ENCODE measurements around the gene EARS2.
"Not testable (repeated sequence)": the region's sequence is repeated elsewhere in the genome, so short reads cannot be mapped to it uniquely, and the experiment has no call there.

The EARS2 gene

GRCh38 chr16:23561586-23561985, 4.4 kb upstream of the EARS2 start:
- Mint-ChIP-seq H3K27me3 (no peaks in the 10 kb centered on the region), H3K9me3 (no peaks in the 10 kb centered on the region), H3K27ac (ENCODE audit: low read depth) (no peak overlapping the region), H3K4me1 (peaks cover 16% of the 10 kb centered on the region), H3K4me3 (no peak overlapping the region), H3K36me3 (ENCODE audit: insufficient read depth) (peaks cover 51% of the 10 kb centered on the region)
- DNase-seq (ENCODE audit: low spot score in 2 of 2): no peak
- ATAC-seq (replicated peaks; ENCODE audit: extremely low read depth, poor library complexity, severe bottlenecking): no peak

GRCh38 chr16:23557779-23558702, 891 bp upstream of the EARS2 start:
- Mint-ChIP-seq H3K9me3 (no peaks in the 10 kb centered on the region), H3K4me1 (peaks cover 22% of the 10 kb centered on the region), H3K4me3 (peak overlapping the region; percentile 95), H3K36me3 (ENCODE audit: insufficient read depth) (peaks cover 33% of the 10 kb centered on the region), H3K27ac (ENCODE audit: low read depth) (peak overlapping the region; percentile 90), H3K27me3 (no peaks in the 10 kb centered on the region)
- peak; percentile 4 for ATAC-seq (replicated peaks; ENCODE audit: extremely low read depth, poor library complexity, severe bottlenecking)
- DNase-seq (ENCODE audit: low spot score in 2 of 2): no peak

GRCh38 chr16:23554536-23554935, 2.6 kb downstream of the EARS2 start:
- no peak overlapping the region for H3K4me3 Mint-ChIP-seq
- H3K36me3 Mint-ChIP-seq (ENCODE audit: insufficient read depth): peaks cover 32% of the 10 kb centered on the region

GRCh38 chr16:23552161-23552560, 5.0 kb downstream of the EARS2 start:
- H3K27me3 Mint-ChIP-seq: no peaks in the 10 kb centered on the region

More at GRCh38 chr16:23554536-23554935, 2.6 kb downstream of the EARS2 start:
- ATAC-seq (replicated peaks; ENCODE audit: extremely low read depth, poor library complexity, severe bottlenecking) (no peak), DNase-seq (ENCODE audit: low spot score in 2 of 2) (no peak)
- no peaks in the 10 kb centered on the region for H3K9me3 Mint-ChIP-seq
- no peaks in the 10 kb centered on the region for H3K27me3 Mint-ChIP-seq
- H3K27ac Mint-ChIP-seq (ENCODE audit: low read depth): no peak overlapping the region
- H3K4me1 Mint-ChIP-seq: peaks cover 18% of the 10 kb centered on the region

DNA sequence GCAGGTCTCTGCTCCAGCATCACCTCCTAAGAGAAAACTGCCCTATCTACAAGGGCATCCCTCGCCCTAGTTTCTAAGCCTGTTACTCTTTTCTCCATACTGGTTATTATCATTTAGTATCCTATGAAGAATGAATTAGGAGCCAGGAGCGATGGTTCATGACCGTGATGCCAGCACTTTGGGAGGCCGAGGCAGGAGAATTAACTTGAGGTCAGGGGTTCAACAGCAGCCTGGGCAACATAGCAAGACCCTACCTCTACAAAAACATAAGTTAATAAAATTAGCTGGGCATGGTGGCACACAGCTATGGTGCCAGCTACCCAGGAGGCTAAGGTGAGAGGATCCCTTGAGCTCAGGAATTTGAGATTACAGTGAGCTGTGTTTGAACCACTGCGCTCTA, 7.2 kb downstream of the EARS2 start:
- no peak overlapping the region for H3K27ac Mint-ChIP-seq (ENCODE audit: low read depth)
- no peak overlapping the region for H3K4me3 Mint-ChIP-seq
- H3K4me1 Mint-ChIP-seq: no peaks in the 10 kb centered on the region
- no peak for ATAC-seq (replicated peaks; ENCODE audit: extremely low read depth, poor library complexity, severe bottlenecking)
- peaks cover 38% of the 10 kb centered on the region for H3K36me3 Mint-ChIP-seq (ENCODE audit: insufficient read depth)
- DNase-seq (ENCODE audit: low spot score in 2 of 2): no peak
- H3K27me3 Mint-ChIP-seq: no peaks in the 10 kb centered on the region
- no peaks in the 10 kb centered on the region for H3K9me3 Mint-ChIP-seq

More at GRCh38 chr16:23552161-23552560, 5.0 kb downstream of the EARS2 start:
- DNase-seq (ENCODE audit: low spot score in 2 of 2) (no peak), ATAC-seq (replicated peaks; ENCODE audit: extremely low read depth, poor library complexity, severe bottlenecking) (no peak)
- Mint-ChIP-seq H3K9me3 (no peaks in the 10 kb centered on the region), H3K4me3 (no peak overlapping the region), H3K4me1 (peaks cover 12% of the 10 kb centered on the region), H3K27ac (ENCODE audit: low read depth) (no peak overlapping the region), H3K36me3 (ENCODE audit: insufficient read depth) (peaks cover 37% of the 10 kb centered on the region)

DNA sequence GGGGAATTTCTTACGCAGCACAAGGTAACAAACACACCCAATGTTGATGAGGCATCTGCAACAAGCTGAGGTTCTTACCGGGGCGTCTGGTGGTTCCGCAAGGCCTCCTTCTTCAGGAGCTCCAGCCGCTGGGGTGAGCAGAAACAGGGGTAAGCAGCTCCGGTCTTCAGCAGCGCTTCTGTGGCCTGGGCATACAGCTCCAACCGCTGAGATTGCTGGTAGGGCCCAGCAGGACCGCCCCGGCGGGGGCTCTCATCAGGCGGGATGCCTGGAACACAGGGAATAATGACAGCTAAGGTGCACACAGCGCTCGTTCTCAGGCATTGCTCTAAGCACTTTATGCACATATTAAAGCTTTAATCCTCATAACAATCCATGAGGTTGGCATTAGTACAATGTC, 12.7 kb downstream of the EARS2 start:
- no peak for ATAC-seq (replicated peaks; ENCODE audit: extremely low read depth, poor library complexity, severe bottlenecking)
- no peak for DNase-seq (ENCODE audit: low spot score in 2 of 2)
- no peak overlapping the region for H3K4me3 Mint-ChIP-seq
- no peaks in the 10 kb centered on the region for H3K4me1 Mint-ChIP-seq
- H3K27me3 Mint-ChIP-seq: no peaks in the 10 kb centered on the region
- peaks cover 41% of the 10 kb centered on the region for H3K36me3 Mint-ChIP-seq (ENCODE audit: insufficient read depth)
- no peaks in the 10 kb centered on the region for H3K9me3 Mint-ChIP-seq
- H3K27ac Mint-ChIP-seq (ENCODE audit: low read depth): no peak overlapping the region

DNA sequence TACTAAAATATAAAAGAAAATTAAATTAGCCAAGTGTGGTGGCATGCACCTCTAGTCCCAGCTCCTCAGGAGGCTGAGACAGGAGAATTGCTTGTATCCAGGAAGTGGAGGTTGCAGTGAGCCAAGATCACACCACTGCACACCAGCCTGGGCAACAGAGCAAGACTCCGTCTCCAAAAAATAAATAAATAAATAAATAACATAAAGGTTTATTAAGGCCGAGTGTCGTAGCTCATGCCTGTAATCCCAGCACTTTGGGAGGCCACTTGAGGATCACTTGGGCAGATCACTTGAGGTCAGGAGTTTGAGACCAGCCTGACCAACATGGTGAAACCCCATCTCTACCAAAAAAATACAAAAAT, 16.4 kb downstream of the EARS2 start:
- not testable (repeated sequence) for H3K4me1 Mint-ChIP-seq; H3K27ac Mint-ChIP-seq (ENCODE audit: low read depth); H3K4me3 Mint-ChIP-seq; H3K27me3 Mint-ChIP-seq; ATAC-seq (replicated peaks; ENCODE audit: extremely low read depth, poor library complexity, severe bottlenecking); DNase-seq (ENCODE audit: low spot score in 2 of 2); H3K9me3 Mint-ChIP-seq
- H3K36me3 Mint-ChIP-seq (ENCODE audit: insufficient read depth): peaks cover 32% of the 10 kb centered on the region

- Mint-ChIP-seq H3K27ac (ENCODE audit: low read depth) (no peak overlapping the region), H3K36me3 (ENCODE audit: insufficient read depth) (peaks cover 32% of the 10 kb centered on the region), H3K27me3 (no peaks in the 10 kb centered on the region), H3K4me3 (no peak overlapping the region), H3K9me3 (no peaks in the 10 kb centered on the region), H3K4me1 (no peaks in the 10 kb centered on the region)
- DNase-seq (ENCODE audit: low spot score in 2 of 2) (no peak), ATAC-seq (replicated peaks; ENCODE audit: extremely low read depth, poor library complexity, severe bottlenecking) (no peak)
These were observed 16.9 kb downstream of the EARS2 start for GRCh38 chr16:23539984-23540816.

GRCh38 chr16:23538919-23539278, 18.3 kb downstream of the EARS2 start:
- ATAC-seq (replicated peaks; ENCODE audit: extremely low read depth, poor library complexity, severe bottlenecking): no peak
- peaks cover 28% of the 10 kb centered on the region for H3K36me3 Mint-ChIP-seq (ENCODE audit: insufficient read depth)
- H3K9me3 Mint-ChIP-seq: no peaks in the 10 kb centered on the region
- no peak for DNase-seq (ENCODE audit: low spot score in 2 of 2)
- H3K4me3 Mint-ChIP-seq: no peak overlapping the region
- no peaks in the 10 kb centered on the region for H3K4me1 Mint-ChIP-seq
- no peaks in the 10 kb centered on the region for H3K27me3 Mint-ChIP-seq
- no peak overlapping the region for H3K27ac Mint-ChIP-seq (ENCODE audit: low read depth)

- H3K36me3 Mint-ChIP-seq (ENCODE audit: insufficient read depth): peaks cover 24% of the 10 kb centered on the region
- no peak for ATAC-seq (replicated peaks; ENCODE audit: extremely low read depth, poor library complexity, severe bottlenecking)
- H3K27me3 Mint-ChIP-seq: no peaks in the 10 kb centered on the region
- DNase-seq (ENCODE audit: low spot score in 2 of 2): no peak
- no peak overlapping the region for H3K27ac Mint-ChIP-seq (ENCODE audit: low read depth)
- H3K4me3 Mint-ChIP-seq: no peak overlapping the region
- H3K4me1 Mint-ChIP-seq: no peaks in the 10 kb centered on the region
- no peaks in the 10 kb centered on the region for H3K9me3 Mint-ChIP-seq
These were observed 19.8 kb downstream of the EARS2 start for GRCh38 chr16:23537390-23537789.

DNA sequence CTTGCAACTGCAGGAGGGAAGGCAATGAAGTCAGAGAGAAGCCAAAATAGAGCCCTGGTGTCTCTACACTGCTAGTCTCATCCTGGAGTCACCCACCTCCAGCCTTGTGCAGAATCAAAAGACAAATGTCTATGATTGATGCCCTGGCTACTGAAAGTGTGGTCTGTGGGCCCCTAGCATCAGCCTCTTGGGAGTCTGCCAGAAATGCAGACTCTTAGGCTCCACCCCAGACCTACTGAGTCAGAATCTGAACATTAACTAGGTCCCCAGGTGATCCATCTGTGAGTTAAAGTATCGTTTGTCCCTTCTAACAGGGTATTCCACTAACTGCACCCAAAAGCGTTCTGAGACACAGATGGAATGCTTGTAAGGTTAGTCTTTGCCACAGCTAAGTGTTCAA, 21.2 kb downstream of the EARS2 start:
- Mint-ChIP-seq H3K4me3 (no peak overlapping the region), H3K27ac (ENCODE audit: low read depth) (no peak overlapping the region), H3K36me3 (ENCODE audit: insufficient read depth) (peaks cover 16% of the 10 kb centered on the region), H3K9me3 (no peaks in the 10 kb centered on the region), H3K27me3 (no peaks in the 10 kb centered on the region), H3K4me1 (no peaks in the 10 kb centered on the region)
- ATAC-seq (replicated peaks; ENCODE audit: extremely low read depth, poor library complexity, severe bottlenecking): no peak
- DNase-seq (ENCODE audit: low spot score in 2 of 2): no peak

- DNase-seq (ENCODE audit: low spot score in 2 of 2): no peak
- Mint-ChIP-seq H3K4me1 (no peaks in the 10 kb centered on the region), H3K27me3 (no peaks in the 10 kb centered on the region), H3K9me3 (no peaks in the 10 kb centered on the region), H3K36me3 (ENCODE audit: insufficient read depth) (peaks cover 17% of the 10 kb centered on the region), H3K4me3 (no peak overlapping the region), H3K27ac (ENCODE audit: low read depth) (no peak overlapping the region)
- no peak for ATAC-seq (replicated peaks; ENCODE audit: extremely low read depth, poor library complexity, severe bottlenecking)
These were observed 22.0 kb downstream of the EARS2 start for GRCh38 chr16:23534868-23535860.
